ENCODE measurements around the gene IFNGR1.

DNA sequence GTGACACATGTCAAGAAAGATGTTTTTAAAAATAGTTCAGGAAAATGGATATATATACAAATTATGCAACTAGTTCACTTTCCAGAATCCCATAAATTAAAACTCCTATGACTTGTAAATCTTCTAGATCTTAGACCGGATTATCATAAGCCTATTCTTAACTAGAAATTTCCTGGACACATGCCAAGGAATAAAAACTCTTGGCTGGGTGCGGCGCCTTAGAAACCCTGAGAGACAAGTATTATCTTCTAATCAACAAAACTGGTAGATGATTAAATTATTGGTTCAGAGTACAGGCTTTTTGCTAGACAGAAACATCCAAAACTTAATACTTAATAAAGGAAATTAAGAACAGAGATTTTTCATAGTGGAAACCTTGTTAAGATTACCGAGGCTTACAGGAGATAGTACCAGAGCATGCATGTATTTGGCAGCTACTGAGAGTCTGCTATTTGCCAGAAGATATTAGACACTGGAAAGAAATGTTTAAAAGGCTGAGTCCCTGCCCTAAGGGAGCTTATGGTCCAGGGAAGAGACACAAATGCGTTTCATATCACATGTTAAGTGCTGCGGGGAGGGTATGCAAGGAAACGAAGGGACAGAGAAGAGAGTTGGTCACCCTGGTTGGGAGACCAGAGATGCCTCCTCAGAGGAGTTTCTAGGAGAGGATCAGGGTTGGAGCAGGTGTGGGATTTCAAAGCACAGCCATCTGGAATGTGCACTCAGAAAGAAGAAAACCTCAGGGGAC, 46.5 kb upstream of the IFNGR1 start:
- TF ChIP-seq, protein P1, sequence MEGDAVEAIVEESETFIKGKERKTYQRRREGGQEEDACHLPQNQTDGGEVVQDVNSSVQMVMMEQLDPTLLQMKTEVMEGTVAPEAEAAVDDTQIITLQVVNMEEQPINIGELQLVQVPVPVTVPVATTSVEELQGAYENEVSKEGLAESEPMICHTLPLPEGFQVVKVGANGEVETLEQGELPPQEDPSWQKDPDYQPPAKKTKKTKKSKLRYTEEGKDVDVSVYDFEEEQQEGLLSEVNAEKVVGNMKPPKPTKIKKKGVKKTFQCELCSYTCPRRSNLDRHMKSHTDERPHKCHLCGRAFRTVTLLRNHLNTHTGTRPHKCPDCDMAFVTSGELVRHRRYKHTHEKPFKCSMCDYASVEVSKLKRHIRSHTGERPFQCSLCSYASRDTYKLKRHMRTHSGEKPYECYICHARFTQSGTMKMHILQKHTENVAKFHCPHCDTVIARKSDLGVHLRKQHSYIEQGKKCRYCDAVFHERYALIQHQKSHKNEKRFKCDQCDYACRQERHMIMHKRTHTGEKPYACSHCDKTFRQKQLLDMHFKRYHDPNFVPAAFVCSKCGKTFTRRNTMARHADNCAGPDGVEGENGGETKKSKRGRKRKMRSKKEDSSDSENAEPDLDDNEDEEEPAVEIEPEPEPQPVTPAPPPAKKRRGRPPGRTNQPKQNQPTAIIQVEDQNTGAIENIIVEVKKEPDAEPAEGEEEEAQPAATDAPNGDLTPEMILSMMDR (IDR thresholded peaks at IDR 0.05; ENCODE audit: poor library complexity): no peak
- TF ChIP-seq EZH2 (IDR thresholded peaks at IDR 0.05; ENCODE audit: borderline replicate concordance): no peak
